HG03521 (cell line): ENCODE measurements around the gene PDE1C.
"Not testable (repeated sequence)": the region's sequence is repeated elsewhere in the genome, so short reads cannot be mapped to it uniquely, and the experiment has no call there.

Source experiments
- ATAC-seq: cut with Tn5 transposase; IDR thresholded peaks from one replicate; pipeline ENCODE4 v1.9.1; 2021; ENCODE audit warnings: mild to moderate bottlenecking, moderate library complexity; ENCODE audit not compliant: unreplicated experiment

The PDE1C gene

DNA sequence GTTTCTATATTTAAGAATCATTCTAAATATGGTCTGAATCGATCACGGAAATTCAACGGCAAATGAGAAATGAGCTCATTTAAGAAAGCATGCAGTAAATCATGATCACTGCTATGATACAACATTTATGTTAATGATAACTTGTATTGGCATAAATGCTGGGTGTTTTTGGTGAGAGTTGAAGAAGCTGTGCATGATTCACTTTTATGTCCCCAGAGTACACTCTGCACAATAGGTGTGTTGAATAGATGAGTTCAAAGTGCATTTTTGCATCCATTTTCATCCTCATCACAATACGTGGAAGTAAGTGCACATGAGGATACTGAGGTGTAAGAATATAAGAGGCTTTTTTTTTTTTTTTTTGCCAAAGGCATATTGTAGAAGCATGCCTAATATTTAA lies 213.9 kb downstream of the PDE1C start:
- no peak for ATAC-seq

DNA sequence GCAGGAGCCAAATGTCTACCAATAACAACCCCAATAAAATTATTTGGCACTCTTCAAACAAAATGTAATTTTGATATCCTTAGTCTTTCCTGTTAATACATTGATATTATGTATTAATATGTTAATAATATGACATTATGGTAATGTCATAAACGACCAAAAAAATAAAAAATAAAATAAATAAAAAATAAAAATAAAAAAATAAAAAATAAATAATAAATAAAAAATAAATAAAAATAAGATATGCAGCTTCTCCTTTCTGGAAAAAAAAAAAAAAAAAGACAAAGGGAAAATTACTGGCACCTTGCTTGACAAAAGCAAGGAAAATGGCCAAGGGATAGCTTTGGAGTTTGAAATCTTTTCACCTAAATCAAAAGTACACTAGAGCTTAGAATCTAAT lies 214.7 kb downstream of the PDE1C start:
- ATAC-seq: no peak

GRCh38 chr7:31853380-31853779 lies 216.8 kb downstream of the PDE1C start:
- ATAC-seq: no peak

DNA sequence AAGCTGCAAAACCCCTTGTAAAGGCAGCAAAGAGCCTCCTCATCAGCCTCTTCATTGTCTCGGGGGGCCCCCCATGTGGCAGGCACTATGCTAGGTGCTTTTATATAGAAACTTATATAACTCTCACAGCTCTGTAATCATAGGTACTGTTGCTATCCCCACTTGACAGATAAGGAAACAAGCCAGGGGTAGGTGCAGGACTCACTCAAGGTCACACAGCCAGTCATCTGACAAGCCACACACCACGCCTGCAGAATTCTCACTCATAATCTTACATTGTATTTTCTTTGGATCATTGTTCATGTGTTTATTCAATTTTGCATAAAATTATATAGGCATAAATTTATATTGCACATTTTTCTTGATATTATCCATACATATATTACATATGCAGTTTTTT lies 217.7 kb downstream of the PDE1C start:
- ATAC-seq: no peak

DNA sequence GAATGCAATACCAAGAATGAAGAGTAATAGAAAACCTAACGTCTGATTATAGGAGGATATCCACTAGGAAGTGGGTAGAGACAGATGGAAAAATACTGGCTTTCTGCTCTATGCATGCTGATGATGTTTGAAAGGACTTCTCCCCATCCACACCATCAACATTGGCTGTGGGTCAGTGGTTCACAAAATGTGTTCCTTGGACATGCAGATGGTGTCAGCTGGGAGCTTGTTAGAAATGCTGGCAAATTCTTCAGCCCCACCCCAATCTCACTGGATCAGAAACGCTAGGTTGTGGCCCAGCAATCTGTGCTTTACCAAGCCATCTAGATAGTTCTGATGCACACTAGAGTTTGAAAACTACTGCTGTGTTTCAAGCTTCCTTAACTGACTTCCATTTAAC lies 219.1 kb downstream of the PDE1C start:
- ATAC-seq: no peak

DNA sequence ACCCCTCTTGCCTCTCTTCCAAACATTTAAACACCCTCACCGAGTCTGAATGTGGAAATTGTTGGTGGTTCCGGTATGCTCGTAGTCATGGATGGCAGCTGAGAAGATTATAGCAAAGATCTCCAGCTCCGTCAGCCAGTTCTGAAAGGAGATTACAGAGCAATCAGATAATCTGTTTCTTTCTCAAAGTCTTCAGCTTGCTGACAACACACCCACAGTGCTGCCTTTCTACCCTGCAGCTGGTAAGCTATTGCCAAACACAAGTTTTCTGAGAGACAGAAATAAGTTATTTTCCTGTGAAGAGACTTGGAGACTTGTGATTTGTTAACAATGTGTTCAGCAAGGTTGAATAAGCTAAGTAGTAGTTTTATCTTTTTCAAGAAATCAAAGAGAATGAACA lies 219.6 kb downstream of the PDE1C start:
- ATAC-seq: no peak

GRCh38 chr7:31850066-31850465 lies 220.1 kb downstream of the PDE1C start:
- no peak for ATAC-seq

DNA sequence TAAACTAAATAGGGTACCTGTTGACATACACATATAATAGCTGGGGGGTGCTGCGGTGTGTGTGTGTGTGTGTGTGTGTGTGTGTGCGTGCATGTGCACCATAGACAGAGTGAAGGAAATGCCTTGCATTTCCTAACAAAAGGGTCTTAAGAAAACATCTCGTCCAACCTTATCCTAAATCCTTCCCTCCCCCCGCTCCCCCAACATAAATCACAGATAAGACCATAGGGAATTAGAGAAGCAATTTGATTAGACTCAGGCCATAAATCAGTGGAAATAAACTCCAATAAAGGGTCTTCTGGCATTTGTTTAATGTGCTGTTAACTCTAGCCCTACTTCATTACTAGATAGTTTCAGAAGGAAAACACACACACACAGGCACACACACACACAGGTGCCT lies 234.7 kb downstream of the PDE1C start:
- no peak for ATAC-seq

GRCh38 chr7:31833625-31834024 lies 236.6 kb downstream of the PDE1C start:
- ATAC-seq: not testable (repeated sequence)

- no peak for ATAC-seq
Measured at GRCh38 chr7:31828520-31828919, 241.7 kb downstream of the PDE1C start.

- ATAC-seq: no peak
Measured at GRCh38 chr7:31825576-31825975, 244.6 kb downstream of the PDE1C start.

GRCh38 chr7:31819031-31819430 lies 251.2 kb downstream of the PDE1C start:
- no peak for ATAC-seq

GRCh38 chr7:31816810-31817209 lies 253.4 kb downstream of the PDE1C start:
- ATAC-seq: no peak

- ATAC-seq: no peak
Measured at GRCh38 chr7:31815796-31816195, 254.4 kb downstream of the PDE1C start.

DNA sequence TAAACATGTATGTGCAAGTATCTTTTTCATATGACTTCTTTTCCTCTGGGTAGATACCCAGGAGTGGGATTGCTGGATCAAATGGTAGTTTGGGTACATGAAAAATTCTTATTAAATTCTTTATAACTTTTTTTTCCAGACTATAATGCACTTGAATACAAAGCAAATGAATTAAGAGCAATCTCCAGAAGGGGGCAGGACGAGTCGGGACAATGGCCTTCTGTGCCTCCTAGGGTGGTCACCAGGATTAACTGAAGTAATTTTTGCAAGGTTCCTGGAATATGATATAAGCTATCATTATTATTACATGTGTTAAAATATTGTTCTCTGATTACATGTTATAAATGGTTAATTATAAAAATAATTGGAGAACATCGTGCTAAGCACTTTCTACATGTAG lies 256.0 kb downstream of the PDE1C start:
- ATAC-seq: no peak

DNA sequence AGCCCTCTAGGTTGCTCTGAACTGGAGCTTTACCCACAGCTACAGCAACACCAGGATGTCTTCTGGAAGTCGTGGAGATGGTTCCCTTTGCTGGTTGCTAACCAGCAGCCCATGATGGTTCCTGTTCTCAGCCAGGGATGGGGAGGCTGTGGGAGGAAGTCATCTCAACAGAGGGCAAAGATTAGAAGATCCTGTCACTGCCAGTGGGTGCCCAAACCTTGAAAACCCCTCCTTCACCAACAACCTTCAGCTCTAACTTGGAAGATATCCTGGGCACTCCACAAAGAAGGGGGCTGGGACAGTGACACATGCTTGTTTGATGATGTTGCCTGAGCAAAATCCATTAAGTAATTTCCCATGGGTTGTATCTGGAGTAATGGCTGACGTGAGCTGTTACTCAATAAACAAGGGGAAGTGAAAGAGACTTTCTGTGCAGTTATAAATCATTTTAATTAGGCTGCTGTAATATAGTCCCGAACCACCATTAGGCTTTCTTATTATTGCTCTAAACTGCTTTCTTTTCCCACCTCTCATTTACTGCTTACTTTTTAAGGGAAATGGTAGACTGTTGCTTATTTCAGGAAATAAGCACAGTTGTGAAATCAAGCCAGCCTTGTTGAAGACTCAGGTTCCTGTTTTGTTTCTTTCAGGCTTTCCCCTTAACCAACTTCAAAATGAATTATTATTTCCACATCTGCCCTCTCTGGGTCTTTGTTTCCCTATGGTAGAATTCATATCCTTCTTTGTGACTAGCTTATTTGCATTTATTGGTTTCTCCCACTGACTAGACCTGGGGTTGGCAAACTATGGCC lies 258.4 kb downstream of the PDE1C start:
- peak; percentile 65 for ATAC-seq

DNA sequence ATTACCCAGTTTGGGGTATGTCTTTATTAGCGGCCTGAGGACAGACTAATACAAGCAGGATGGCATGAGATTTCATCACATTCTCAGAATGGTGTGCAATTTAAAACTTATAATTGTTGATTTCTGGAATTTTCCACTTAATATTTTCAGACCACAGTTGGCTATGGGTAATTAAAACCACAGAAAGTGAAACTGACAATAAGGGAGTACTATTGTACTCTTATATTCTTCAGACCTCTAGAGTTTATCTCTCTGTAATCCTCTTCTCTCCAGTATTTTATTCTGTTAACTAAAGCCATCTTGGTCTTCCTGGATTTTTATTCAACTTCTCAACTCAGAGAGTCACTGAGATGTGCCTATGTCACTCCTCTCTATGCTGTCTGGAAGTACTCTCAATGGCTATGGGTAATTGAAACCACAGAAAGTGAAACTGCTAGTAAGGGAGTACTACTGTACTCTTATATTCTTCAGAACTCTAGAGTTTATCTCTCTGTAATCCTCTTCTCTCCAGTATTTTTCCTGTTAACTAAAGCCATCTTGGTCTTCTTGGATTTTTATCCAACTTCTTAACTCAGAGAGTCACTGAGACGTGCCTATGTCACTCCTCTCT lies 264.9 kb downstream of the PDE1C start:
- peak; percentile 97 for ATAC-seq

- no peak for ATAC-seq
Measured at GRCh38 chr7:31796375-31796774, 273.8 kb downstream of the PDE1C start.

- ATAC-seq: no peak
Measured at GRCh38 chr7:31794851-31795344, 275.3 kb downstream of the PDE1C start.

DNA sequence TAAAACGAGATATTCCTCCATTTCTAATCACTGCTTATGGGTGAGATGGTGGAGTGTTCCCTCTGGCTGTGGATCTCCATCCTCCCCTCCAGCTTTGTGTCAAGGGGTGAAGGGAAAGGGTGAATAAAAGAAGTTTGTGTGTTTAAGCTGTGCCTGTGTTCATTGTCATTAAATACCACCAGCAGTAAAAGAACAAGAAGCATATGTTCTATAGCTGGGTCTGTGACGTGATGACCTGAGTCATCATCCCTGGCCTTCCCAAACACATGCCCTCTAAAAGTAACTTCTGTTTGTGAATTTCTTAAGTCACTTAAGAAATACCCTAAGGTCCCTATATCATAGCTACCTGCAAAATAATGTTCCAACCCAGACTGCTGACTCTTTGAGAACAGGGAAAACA lies 278.3 kb downstream of the PDE1C start:
- no peak for ATAC-seq

- ATAC-seq: no peak
Measured at GRCh38 chr7:31788883-31789680, 281.1 kb downstream of the PDE1C start.

DNA sequence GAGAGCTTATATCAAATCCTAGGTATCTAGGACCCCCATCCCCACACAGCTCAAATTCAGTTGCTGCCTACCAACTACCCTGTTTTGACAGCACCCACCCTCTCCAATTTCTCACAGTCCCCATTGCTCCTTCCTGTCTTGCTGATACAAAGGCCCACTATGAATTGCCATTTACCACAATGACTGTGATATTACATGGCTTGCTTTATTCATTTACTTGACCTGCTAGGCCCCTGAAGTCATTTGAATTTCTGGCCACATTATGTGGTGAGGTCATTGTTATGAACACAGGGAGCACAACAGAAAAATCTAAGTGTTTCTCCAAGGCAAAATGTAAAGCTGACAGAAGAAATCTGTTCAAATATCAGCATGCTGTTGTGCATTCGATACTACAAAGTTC lies 281.8 kb downstream of the PDE1C start:
- ATAC-seq: no peak
